ENCODE data around the gene MKS1. TPM values are rescaled to one million over a fixed set of nuclear protein-coding genes. Genes with fewer than 3 reads are reported as not detected.

MKS1 gene
- total RNA-seq, 1 experiment from 2014 or later, result 12.1 TPM

- Histone ChIP-seq H3K27me3 (ENCODE audit: control insufficient read depth, insufficient read depth, low read length) (peaks cover 6% of the 10 kb centered on the region; the same call in 1 of the 2 replicates), H3K27ac (ENCODE audit: low read length) (no peak overlapping the region), H3K36me3 (ENCODE audit: control insufficient read depth, insufficient read depth, low read length) (no peaks in the 10 kb centered on the region), H3K4me1 (ENCODE audit: control insufficient read depth, insufficient read depth, low read length) (no peaks in the 10 kb centered on the region), H3K4me3 (ENCODE audit: low read depth in 2 of 2, low read length in 2 of 2) (no peak overlapping the region), H3K9me3 (ENCODE audit: control insufficient read depth, insufficient read depth, low read depth, low read length) (no peaks in the 10 kb centered on the region)
- ATAC-seq, result no peak
- no TSS peak for BruUV-seq (replicated peaks)
- in situ Hi-C loops (cut with HindIII; ENCODE audit: low pct_unique_long_range_greater_than_20kb, low sequenced_read_pairs) (no loop called here), intact Hi-C loops (cut with micrococcal nuclease; ENCODE audit: unreplicated experiment) (no loop called here)
- ChIA-PET CTCF (no interaction called here), POLR2A (no interaction called here)
- no peak for DNase-seq (ENCODE audit: low read depth, low spot score)
- TF ChIP-seq TCF7L2 (IDR thresholded peaks at IDR 0.05; ENCODE audit: low read depth, low read length), result no peak
- no peak for TF ChIP-seq POLR2AphosphoS5 (IDR thresholded peaks at IDR 0.05; ENCODE audit: low read depth, low read length)
- TF ChIP-seq CTCF (IDR thresholded peaks at IDR 0.05), result no peak
- TF ChIP-seq REST (IDR thresholded peaks at IDR 0.05; ENCODE audit: insufficient read depth in 1 of 2, low read depth in 2 of 2, low read length in 1 of 2), result no peak
- TF ChIP-seq SIN3A (IDR thresholded peaks at IDR 0.05; ENCODE audit: borderline replicate concordance, insufficient read depth, low read depth, low read length), result no peak
These were observed 25.9 kb upstream of the MKS1 start for GRCh38 chr17:58244963-58245362.

- no peak for ATAC-seq
- in situ Hi-C loops (cut with HindIII; ENCODE audit: low pct_unique_long_range_greater_than_20kb, low sequenced_read_pairs), result no loop called here
These were observed 23.2 kb upstream of the MKS1 start for GRCh38 chr17:58242171-58242784.

More at GRCh38 chr17:58242171-58242784, 23.2 kb upstream of the MKS1 start:
- TF ChIP-seq CTCF (IDR thresholded peaks at IDR 0.05), result no peak
- no peak for TF ChIP-seq SIN3A (IDR thresholded peaks at IDR 0.05; ENCODE audit: borderline replicate concordance, insufficient read depth, low read depth, low read length)
- TF ChIP-seq TCF7L2 (IDR thresholded peaks at IDR 0.05; ENCODE audit: low read depth, low read length), result no peak
- TF ChIP-seq POLR2AphosphoS5 (IDR thresholded peaks at IDR 0.05; ENCODE audit: low read depth, low read length), result no peak
- TF ChIP-seq REST (IDR thresholded peaks at IDR 0.05; ENCODE audit: insufficient read depth in 1 of 2, low read depth in 2 of 2, low read length in 1 of 2), result no peak
- intact Hi-C loops (cut with micrococcal nuclease; ENCODE audit: unreplicated experiment), result no loop called here
- Histone ChIP-seq H3K27ac (ENCODE audit: low read length) (no peak overlapping the region), H3K9me3 (ENCODE audit: control insufficient read depth, insufficient read depth, low read depth, low read length) (no peaks in the 10 kb centered on the region), H3K4me3 (ENCODE audit: low read depth in 2 of 2, low read length in 2 of 2) (no peak overlapping the region), H3K27me3 (ENCODE audit: control insufficient read depth, insufficient read depth, low read length) (peaks cover 14% of the 10 kb centered on the region), H3K4me1 (ENCODE audit: control insufficient read depth, insufficient read depth, low read length) (no peaks in the 10 kb centered on the region), H3K36me3 (ENCODE audit: control insufficient read depth, insufficient read depth, low read length) (no peaks in the 10 kb centered on the region)
- CTCF ChIA-PET, result no interaction called here
- no peak for DNase-seq (ENCODE audit: low read depth, low spot score)
- no TSS peak for BruUV-seq (replicated peaks)
- POLR2A ChIA-PET, result no interaction called here
